ENCODE data around the gene TOMM7.

DNA sequence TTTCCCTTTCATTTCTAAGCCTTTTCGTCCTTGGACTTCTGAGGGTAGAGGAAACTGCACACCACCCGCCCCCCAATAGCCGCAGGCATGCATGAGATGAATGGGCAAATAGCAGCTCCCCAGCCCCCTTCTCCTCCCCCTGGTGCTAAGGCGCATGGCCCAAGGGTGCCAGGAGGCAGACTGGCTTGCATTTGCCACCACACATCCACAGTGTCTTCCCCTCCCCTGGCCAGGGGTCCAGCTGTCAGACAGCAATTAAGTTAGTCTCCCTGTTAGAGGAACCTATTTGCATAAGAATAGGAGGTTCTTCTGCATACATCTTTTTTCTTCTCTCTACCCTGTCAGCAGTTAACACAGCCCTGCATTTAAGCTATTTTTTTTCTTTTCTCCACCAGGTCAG is 20.2 kb downstream of the TOMM7 start:
- no peak for TF ChIP-seq POLR2A (IDR thresholded peaks at IDR 0.05)
- TF ChIP-seq, protein P1, sequence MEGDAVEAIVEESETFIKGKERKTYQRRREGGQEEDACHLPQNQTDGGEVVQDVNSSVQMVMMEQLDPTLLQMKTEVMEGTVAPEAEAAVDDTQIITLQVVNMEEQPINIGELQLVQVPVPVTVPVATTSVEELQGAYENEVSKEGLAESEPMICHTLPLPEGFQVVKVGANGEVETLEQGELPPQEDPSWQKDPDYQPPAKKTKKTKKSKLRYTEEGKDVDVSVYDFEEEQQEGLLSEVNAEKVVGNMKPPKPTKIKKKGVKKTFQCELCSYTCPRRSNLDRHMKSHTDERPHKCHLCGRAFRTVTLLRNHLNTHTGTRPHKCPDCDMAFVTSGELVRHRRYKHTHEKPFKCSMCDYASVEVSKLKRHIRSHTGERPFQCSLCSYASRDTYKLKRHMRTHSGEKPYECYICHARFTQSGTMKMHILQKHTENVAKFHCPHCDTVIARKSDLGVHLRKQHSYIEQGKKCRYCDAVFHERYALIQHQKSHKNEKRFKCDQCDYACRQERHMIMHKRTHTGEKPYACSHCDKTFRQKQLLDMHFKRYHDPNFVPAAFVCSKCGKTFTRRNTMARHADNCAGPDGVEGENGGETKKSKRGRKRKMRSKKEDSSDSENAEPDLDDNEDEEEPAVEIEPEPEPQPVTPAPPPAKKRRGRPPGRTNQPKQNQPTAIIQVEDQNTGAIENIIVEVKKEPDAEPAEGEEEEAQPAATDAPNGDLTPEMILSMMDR (IDR thresholded peaks at IDR 0.05), result no peak
